Measurements from ENCODE around the gene MZT2A.
"Not testable (repeated sequence)": the region's sequence is repeated elsewhere in the genome, so short reads cannot be mapped to it uniquely, and the experiment has no call there.

The MZT2A gene

GRCh38 chr2:131519466-131519865 is 27.3 kb upstream of the MZT2A start:
- H3K4me3 ChIP-seq (ENCODE audit: low read depth, low read length), result no peak overlapping the region
- in situ Hi-C loops (cut with HindIII; ENCODE audit: low pct_ligation_motif_present, low sequenced_read_pairs), result no loop called here
- no peak overlapping the region for H3K27ac ChIP-seq
- TF ChIP-seq CTCF (IDR thresholded peaks at IDR 0.05; ENCODE audit: low read depth, low read length, missing control alignments), result no peak
- H3K27me3 ChIP-seq (replicated peaks), result no peaks in the 10 kb centered on the region
- no peaks in the 10 kb centered on the region for H3K36me3 ChIP-seq (replicated peaks)
- no peak for DNase-seq

GRCh38 chr2:131518531-131518930 is 26.3 kb upstream of the MZT2A start:
- in situ Hi-C loops (cut with HindIII; ENCODE audit: low pct_ligation_motif_present, low sequenced_read_pairs); H3K4me3 ChIP-seq (ENCODE audit: low read depth, low read length); H3K27ac ChIP-seq; H3K36me3 ChIP-seq (replicated peaks); DNase-seq; H3K27me3 ChIP-seq (replicated peaks): not testable (repeated sequence)

GRCh38 chr2:131517856-131518255 is 25.7 kb upstream of the MZT2A start:
- H3K27ac ChIP-seq; H3K36me3 ChIP-seq (replicated peaks); DNase-seq; H3K4me3 ChIP-seq (ENCODE audit: low read depth, low read length); H3K27me3 ChIP-seq (replicated peaks); in situ Hi-C loops (cut with HindIII; ENCODE audit: low pct_ligation_motif_present, low sequenced_read_pairs): not testable (repeated sequence)

GRCh38 chr2:131517106-131517831 is 25.1 kb upstream of the MZT2A start:
- in situ Hi-C loops (cut with HindIII; ENCODE audit: low pct_ligation_motif_present, low sequenced_read_pairs), result no loop called here
- no peak for DNase-seq
- Histone ChIP-seq H3K27ac (no peak overlapping the region), H3K27me3 (replicated peaks) (no peaks in the 10 kb centered on the region), H3K36me3 (replicated peaks) (no peaks in the 10 kb centered on the region), H3K4me3 (ENCODE audit: low read depth, low read length) (no peak overlapping the region)
- no peak for TF ChIP-seq CTCF (IDR thresholded peaks at IDR 0.05; ENCODE audit: low read depth, low read length, missing control alignments)

GRCh38 chr2:131516621-131517020 is 24.4 kb upstream of the MZT2A start:
- peak; percentile 59 for TF ChIP-seq CTCF (IDR thresholded peaks at IDR 0.05; ENCODE audit: low read depth, low read length, missing control alignments)
- in situ Hi-C loops (cut with HindIII; ENCODE audit: low pct_ligation_motif_present, low sequenced_read_pairs); H3K4me3 ChIP-seq (ENCODE audit: low read depth, low read length); DNase-seq; H3K27me3 ChIP-seq (replicated peaks); H3K27ac ChIP-seq; H3K36me3 ChIP-seq (replicated peaks): not testable (repeated sequence)

GRCh38 chr2:131516011-131516410 is 23.8 kb upstream of the MZT2A start:
- H3K27me3 ChIP-seq (replicated peaks), result no peaks in the 10 kb centered on the region
- in situ Hi-C loops (cut with HindIII; ENCODE audit: low pct_ligation_motif_present, low sequenced_read_pairs), result no loop called here
- no peak for TF ChIP-seq CTCF (IDR thresholded peaks at IDR 0.05; ENCODE audit: low read depth, low read length, missing control alignments)
- no peaks in the 10 kb centered on the region for H3K36me3 ChIP-seq (replicated peaks)
- DNase-seq, result no peak
- no peak overlapping the region for H3K27ac ChIP-seq
- no peak overlapping the region for H3K4me3 ChIP-seq (ENCODE audit: low read depth, low read length)

GRCh38 chr2:131515235-131515634 is 23.0 kb upstream of the MZT2A start:
- H3K36me3 ChIP-seq (replicated peaks); H3K27me3 ChIP-seq (replicated peaks); H3K27ac ChIP-seq; in situ Hi-C loops (cut with HindIII; ENCODE audit: low pct_ligation_motif_present, low sequenced_read_pairs); DNase-seq; H3K4me3 ChIP-seq (ENCODE audit: low read depth, low read length): not testable (repeated sequence)

GRCh38 chr2:131514408-131515166 is 22.4 kb upstream of the MZT2A start:
- H3K27ac ChIP-seq; H3K27me3 ChIP-seq (replicated peaks); H3K36me3 ChIP-seq (replicated peaks); H3K4me3 ChIP-seq (ENCODE audit: low read depth, low read length); DNase-seq; in situ Hi-C loops (cut with HindIII; ENCODE audit: low pct_ligation_motif_present, low sequenced_read_pairs): not testable (repeated sequence)

GRCh38 chr2:131511969-131512870 is 20.0 kb upstream of the MZT2A start:
- H3K27ac ChIP-seq; DNase-seq; H3K4me3 ChIP-seq (ENCODE audit: low read depth, low read length); H3K27me3 ChIP-seq (replicated peaks); in situ Hi-C loops (cut with HindIII; ENCODE audit: low pct_ligation_motif_present, low sequenced_read_pairs); H3K36me3 ChIP-seq (replicated peaks): not testable (repeated sequence)
